H1 (cell line): ENCODE measurements around the gene SLC25A42. TPM values are rescaled to one million over a fixed set of nuclear protein-coding genes. Genes with fewer than 3 reads are reported as not detected.

Experiments
- CTCF ChIA-PET: fragments of 300-600 bp; sonication (Branson Sonifier 250); formaldehyde crosslinking; loops from one replicate; lab custom pipeline; 2021; ENCODE audit not compliant: partially characterized antibody; lab: Charles Lee
- POLR2A ChIA-PET: fragments of 300-600 bp; sonication (Branson Sonifier 250); formaldehyde crosslinking; loops from one replicate; lab custom pipeline; 2021; ENCODE audit warnings: inconsistent platforms; ENCODE audit not compliant: partially characterized antibody; lab: Charles Lee
- DNase-seq, 2 experiments: peaks; one replicate each; pipeline versions ENCODE4 v3.0.0 to v3.0.0-alpha.2; 2010 to 2022; ENCODE audit warnings: low spot score in 2 of 2, low read depth in 1 of 2, mixed read lengths in 1 of 2
- FAIRE-seq: peaks from 2 replicates; lab custom pipeline; 2011; peaks lifted over from hg19 to GRCh38; lab: Jason Lieb, UNC
- H2AFZ ChIP-seq: 2 replicates; pipeline ENCODE4 v1.8.1; 2012; ENCODE audit warnings: low read length, inconsistent platforms
- H2AK5ac ChIP-seq: 2 replicates; pipeline ENCODE4 v1.6.1; 2013; ENCODE audit warnings: low read depth, low read length
- H2BK120ac ChIP-seq: replicated peaks from 2 replicates; pipeline ENCODE3; 2013; ENCODE audit warnings: low read depth, low read length, inconsistent platforms
- H2BK12ac ChIP-seq: 2 replicates; pipeline ENCODE4 v1.6.1; 2013; ENCODE audit warnings: low read depth, low read length
- H2BK15ac ChIP-seq: 2 replicates; pipeline ENCODE4 v1.6.1; 2013; ENCODE audit warnings: low read length
- H2BK20ac ChIP-seq: 2 replicates; pipeline ENCODE4 v1.6.1; 2013; ENCODE audit warnings: low read length
- H2BK5ac ChIP-seq: 2 replicates; pipeline ENCODE4 v1.6.1; 2013; ENCODE audit warnings: low read depth, low read length
- H3K14ac ChIP-seq: 2 replicates; pipeline ENCODE4 v1.6.1; 2013; ENCODE audit warnings: inconsistent platforms; ENCODE audit not compliant: insufficient read length
- H3K18ac ChIP-seq: 2 replicates; pipeline ENCODE4 v1.6.1; 2013; ENCODE audit warnings: low read length; ENCODE audit errors: extremely low read depth
- H3K23ac ChIP-seq: 2 replicates; pipeline ENCODE4 v1.6.1; 2013; ENCODE audit warnings: inconsistent platforms; ENCODE audit not compliant: insufficient read length
- H3K23me2 ChIP-seq: 2 replicates; pipeline ENCODE4 v1.6.1; 2013; ENCODE audit warnings: low read depth, low read length
- H3K27ac ChIP-seq: 2 replicates; pipeline ENCODE4 v1.6.1; 2011; ENCODE audit warnings: low read depth, low read length, inconsistent platforms
- H3K27me3 ChIP-seq, 4 experiments: replicated peaks in 1 of 4; 1 replicate in 1 of 4; 2 replicates in 3 of 4; pipeline versions ENCODE4 v1.6.1 to v1.8.1; 2011 to 2013; ENCODE audit warnings: low read length in 3 of 4, mild to moderate bottlenecking in 3 of 4, inconsistent platforms in 2 of 4, mixed read lengths in 2 of 4, moderate library complexity in 1 of 4; ENCODE audit not compliant: control insufficient read depth in 3 of 4, insufficient read depth in 3 of 4; ENCODE audit errors: extremely low read depth in 1 of 4
- H3K36me3 ChIP-seq, 4 experiments: 2 replicates each; pipeline versions ENCODE4 v1.6.1 to v1.8.1; 2011 to 2013; ENCODE audit warnings: mild to moderate bottlenecking in 4 of 4, low read length in 3 of 4, moderate library complexity in 2 of 4, control low read depth in 1 of 4, inconsistent platforms in 1 of 4; ENCODE audit not compliant: insufficient read depth in 4 of 4, control insufficient read depth in 2 of 4
- H3K4ac ChIP-seq: replicated peaks from 2 replicates; pipeline ENCODE3; 2013; ENCODE audit warnings: low read length, low read depth, mixed read lengths, inconsistent platforms; ENCODE audit not compliant: insufficient read length
- H3K4me1 ChIP-seq, 4 experiments: replicated peaks in 1 of 4; 1 replicate in 1 of 4; 2 replicates in 3 of 4; pipeline versions ENCODE4 v1.6.1 to v1.8.1; 2011 to 2013; ENCODE audit warnings: low read length in 3 of 4, inconsistent platforms in 2 of 4, mixed read lengths in 1 of 4; ENCODE audit not compliant: insufficient read depth in 4 of 4, control insufficient read depth in 3 of 4
- H3K4me2 ChIP-seq, 2 experiments: 2 replicates each; pipeline versions ENCODE4 v1.6.1 to v1.8.1; 2011 to 2013; ENCODE audit warnings: low read depth in 2 of 2, low read length in 2 of 2, control low read depth in 1 of 2, inconsistent platforms in 1 of 2, mild to moderate bottlenecking in 1 of 2; ENCODE audit not compliant: insufficient read depth in 1 of 2
- H3K4me3 ChIP-seq, 4 experiments: fragments of 200-600, 300-600 bp in 1 of 4; sonication (generic), shearing (Covaris generic), sonication (Bioruptor Twin) in 1 of 4; 2 replicates each; pipeline versions ENCODE4 v1.5.1 to v1.8.1; 2011 to 2016; ENCODE audit warnings: low read length in 4 of 4, low read depth in 3 of 4, control low read depth in 2 of 4, inconsistent platforms in 2 of 4, mild to moderate bottlenecking in 2 of 4, mixed read lengths in 1 of 4, moderate library complexity in 1 of 4; ENCODE audit not compliant: insufficient read depth in 2 of 4; ENCODE audit errors: extremely low read depth in 1 of 4
- H3K56ac ChIP-seq: replicated peaks from 2 replicates; pipeline ENCODE3; 2013; ENCODE audit warnings: low read depth, mild to moderate bottlenecking, mixed read lengths, low read length, inconsistent platforms; ENCODE audit not compliant: insufficient read length
- H3K79me1 ChIP-seq: 2 replicates; pipeline ENCODE4 v1.6.1; 2013; ENCODE audit warnings: low read depth, low read length, control low read depth
- H3K79me2 ChIP-seq, 2 experiments: 2 replicates each; pipeline versions ENCODE4 v1.6.1 to v1.8.1; 2012 to 2013; ENCODE audit warnings: low read length in 2 of 2, mild to moderate bottlenecking in 2 of 2, inconsistent platforms in 1 of 2; ENCODE audit not compliant: insufficient read depth in 2 of 2, control insufficient read depth in 1 of 2
- H3K9ac ChIP-seq, 4 experiments: replicated peaks in 1 of 4; 1 replicate in 1 of 4; 2 replicates in 3 of 4; pipeline versions ENCODE4 v1.6.1 to v1.8.1; 2011 to 2013; ENCODE audit warnings: low read depth in 3 of 4, low read length in 3 of 4, control low read depth in 2 of 4, mild to moderate bottlenecking in 2 of 4, moderate library complexity in 2 of 4, inconsistent platforms in 1 of 4; ENCODE audit errors: extremely low read depth in 1 of 4
- H3K9me3 ChIP-seq, 2 experiments: 2 replicates each; pipeline versions ENCODE4 v1.6.1 to v1.8.1; 2012 to 2013; ENCODE audit warnings: mild to moderate bottlenecking in 2 of 2, moderate library complexity in 2 of 2, control low read depth in 1 of 2, inconsistent platforms in 1 of 2, low read depth in 1 of 2, low read length in 1 of 2, mixed read lengths in 1 of 2; ENCODE audit not compliant: insufficient read depth in 2 of 2
- H4K20me1 ChIP-seq, 2 experiments: replicated peaks in 1 of 2; 2 replicates each; pipeline versions ENCODE3 to v1.8.1; 2011 to 2013; ENCODE audit warnings: inconsistent platforms in 2 of 2, low read length in 2 of 2, mild to moderate bottlenecking in 1 of 2; ENCODE audit not compliant: insufficient read depth in 2 of 2, control insufficient read depth in 1 of 2
- H4K5ac ChIP-seq: 2 replicates; pipeline ENCODE4 v1.6.1; 2013; ENCODE audit warnings: low read length, low read depth, mixed read lengths, inconsistent platforms; ENCODE audit not compliant: insufficient read length
- H4K8ac ChIP-seq: 2 replicates; pipeline ENCODE4 v1.8.0; 2013; ENCODE audit warnings: mild to moderate bottlenecking, moderate library complexity, low read length, inconsistent platforms; ENCODE audit not compliant: insufficient read depth; ENCODE audit errors: extremely low read depth
- H4K91ac ChIP-seq: replicated peaks from 2 replicates; pipeline ENCODE3; 2013; ENCODE audit warnings: low read length, mixed read lengths, inconsistent platforms; ENCODE audit not compliant: insufficient read length
- CEBPB ChIP-seq: IDR thresholded peaks from 2 replicates; pipeline ENCODE4 v1.6.1; 2012; ENCODE audit warnings: low read depth, low read length
- HDAC2 ChIP-seq, 2 experiments: fragments of 300-600 bp in 1 of 2; sonication (generic) in 1 of 2; IDR thresholded peaks; 2 replicates each; pipeline ENCODE4 v1.6.1; 2011 to 2012; ENCODE audit warnings: low read depth in 2 of 2, low read length in 2 of 2, mild to moderate bottlenecking in 2 of 2, moderate library complexity in 2 of 2, borderline replicate concordance in 1 of 2, inconsistent platforms in 1 of 2
- KDM1A ChIP-seq: fragments of 200-600, 300-600 bp; sonication (generic); IDR thresholded peaks from 2 replicates; pipeline ENCODE4 v1.7.1; 2016; ENCODE audit warnings: mild to moderate bottlenecking, low read length, borderline replicate concordance
- KDM5A ChIP-seq: fragments of 200-600 bp; IDR thresholded peaks from 2 replicates; pipeline ENCODE4 v1.7.1; 2012; ENCODE audit warnings: mild to moderate bottlenecking, low read length, inconsistent platforms, mixed read lengths
- NANOG ChIP-seq: IDR thresholded peaks from 2 replicates; pipeline ENCODE4 v1.6.1; 2011; ENCODE audit warnings: low read length, low read depth, mild to moderate bottlenecking, inconsistent platforms; ENCODE audit not compliant: insufficient read depth, poor library complexity, severe bottlenecking
- PHF8 ChIP-seq: fragments of 200-600 bp; sonication (generic); conservative IDR thresholded peaks from 2 replicates; pipeline ENCODE4 v1.7.1; 2012; ENCODE audit warnings: low read depth, mild to moderate bottlenecking, inconsistent platforms, low read length, moderate library complexity
- POLR2AphosphoS5 ChIP-seq: IDR thresholded peaks from 2 replicates; pipeline ENCODE4 v1.6.1; 2011; ENCODE audit warnings: low read depth, low read length
- RAD21 ChIP-seq, 2 experiments: IDR thresholded peaks in 1 of 2; conservative IDR thresholded peaks in 1 of 2; 2 replicates each; pipeline ENCODE4 v1.6.1; 2011; ENCODE audit warnings: low read depth in 2 of 2, low read length in 2 of 2, improper control_type of control experiment in 1 of 2, inconsistent platforms in 1 of 2, mild to moderate bottlenecking in 1 of 2, moderate library complexity in 1 of 2
- RFX5 ChIP-seq: IDR thresholded peaks from 2 replicates; pipeline ENCODE4 v1.6.1; 2011; ENCODE audit warnings: low read depth, low read length, improper control_type of control experiment, borderline replicate concordance
- SIRT6 ChIP-seq: IDR thresholded peaks from one replicate; pipeline ENCODE4 v1.7.1; 2012; ENCODE audit warnings: low read length, inconsistent platforms
- SIX5 ChIP-seq: IDR thresholded peaks from 2 replicates; pipeline ENCODE4 v1.6.1; 2011; ENCODE audit warnings: mild to moderate bottlenecking, low read depth, low read length
- SP1 ChIP-seq: IDR thresholded peaks from 2 replicates; pipeline ENCODE4 v1.6.1; 2011; ENCODE audit warnings: low read depth, low read length
- TAF7 ChIP-seq: optimal IDR thresholded peaks from 2 replicates; pipeline ENCODE3; 2011; ENCODE audit warnings: low read depth, mild to moderate bottlenecking, inconsistent platforms, low read length, moderate library complexity, borderline replicate concordance
- YY1 ChIP-seq: IDR thresholded peaks from 2 replicates; pipeline ENCODE4 v1.6.1; 2011; ENCODE audit warnings: low read depth, mild to moderate bottlenecking, low read length
- WGBS, 2 experiments: shearing (Covaris generic) in 1 of 2; methylation state at CpG; one replicate each; pipeline versions ENCODE4 v1.1.6 to v1.1.7; 2013 to 2015; ENCODE audit warnings: low lambda C conversion rate in 2 of 2, mixed read lengths in 2 of 2, inconsistent platforms in 1 of 2, low coverage in 1 of 2, missing lambda C conversion rate in 1 of 2; ENCODE audit not compliant: insufficient replicate concordance in 2 of 2, insufficient coverage in 1 of 2, insufficient read length in 1 of 2; ENCODE audit errors: extremely low coverage in 1 of 2, missing lambda C conversion rate in 1 of 2; 5-methylcytosine and 5-hydroxymethylcytosine counted together
- polyA plus RNA-seq, 7 experiments: library from polyadenylated mRNA; depleted of rRNA in 3 of 7; stranded (reverse) in 5 of 7; unstranded in 2 of 7; fragments of >200 nt in 5 of 7; fragments of 200-250 nt in 2 of 7; gene quantifications; 1 replicate in 5 of 7; 2 replicates in 1 of 7; 4 replicates in 1 of 7; pipeline versions ENCODE4 v1.2.1 to v1.2.3, GENCODE V29; 2011 to 2013; ENCODE audit warnings: missing spikeins in 2 of 7, mixed read lengths in 2 of 7
- total RNA-seq: library from RNA; stranded (reverse); fragmentation: NEBNext Ultra II Directional; extraction: Animal tissue kit (Norgen Biotek cat#: 25700); gene quantifications from 2 replicates; pipeline ENCODE4 v1.2.1, GENCODE V29; 2021

The SLC25A42 gene
- total and polyA plus RNA-seq, 2 of the 8 experiments (the other 6 are each of a cell fraction or from before 2014, with no cell fraction given) = 5.9 to 6.2 TPM

GRCh38 chr19:19040417-19040816 is 23.4 kb upstream of the SLC25A42 start:
- Histone ChIP-seq H2BK20ac (no peak overlapping the region), H2AK5ac (no peak overlapping the region), H3K4ac (no peak overlapping the region), H3K56ac (no peak overlapping the region), H3K4me1 (no peaks in the 10 kb centered on the region), H3K79me2 (peaks cover 8 to 58% of the 10 kb centered on the region in 2 experiments; a peak in 3 of 4 replicates), H2BK15ac (no peak overlapping the region), H2AFZ (no peak overlapping the region), H3K27ac (no peak overlapping the region), H3K23me2 (no peaks in the 10 kb centered on the region), H3K18ac (no peak overlapping the region), H3K79me1 (peaks cover 27% of the 10 kb centered on the region), H4K20me1 (peaks cover 7 to 14% of the 10 kb centered on the region in 2 experiments), H4K5ac (no peak overlapping the region), H3K9me3 (peaks cover 12 to 13% of the 10 kb centered on the region in 2 experiments), H3K4me3 (no peak overlapping the region), H2BK5ac (no peak overlapping the region), H3K36me3 (peaks cover 9 to 40% (median 24%) of the 10 kb centered on the region in 4 experiments), H4K91ac (no peak overlapping the region), H3K27me3 (no peaks in the 10 kb centered on the region; a peak in 1 of 7 replicates), H4K8ac (no peak overlapping the region), H3K9ac (no peak overlapping the region), H3K14ac (no peak overlapping the region), H3K4me2 (no peak overlapping the region), H2BK12ac (no peak overlapping the region), H2BK120ac (no peak overlapping the region), H3K23ac (no peak overlapping the region)
- FAIRE-seq (no peak), DNase-seq (no peak)
- POLR2A ChIA-PET = interaction anchor here (0.6 to 1.3 kb wide), 2 partner anchors 10 to 29 kb away, joined by 3 read pairs; no protein-coding TSS in a partner anchor
- WGBS, 2 experiments = 93% methylated on average over 7 of the region's 7 CpGs; no CpG with 5 or more reads in 1 of the 2 experiments
- CTCF ChIA-PET = interaction anchor here (0.9 to 1.1 kb wide), 2 partner anchors 10 to 12 kb away, joined by 3 to 5 read pairs; no protein-coding TSS in a partner anchor
- TF ChIP-seq TAF7 (no peak), RAD21 (IDR thresholded peaks at IDR 0.05 in 1 of 2, conservative IDR thresholded peaks at IDR 0.05 in 1 of 2; ENCODE audit: low read depth in 2 of 2, low read length in 2 of 2) (no peak), KDM1A (no peak), RFX5 (no peak), HDAC2 (IDR thresholded peaks at IDR 0.05; ENCODE audit: borderline replicate concordance in 1 of 2, low read depth in 2 of 2, low read length in 2 of 2) (no peak), NANOG (no peak), CEBPB (no peak), POLR2AphosphoS5 (no peak), PHF8 (no peak), SP1 (no peak), SIRT6 (no peak), SIX5 (no peak), YY1 (no peak), KDM5A (no peak)
